Ovary (tissue), 3 donors: ENCODE results near the gene MAML2.

Source experiments
- CTCF ChIP-seq, 3 donors: fragments of 450-650 bp in 2 of 3; fragments of 200-600 bp in 1 of 3; IDR thresholded peaks; one replicate each; pipeline versions ENCODE4 v1.5.1 to v1.8.0; 2016 to 2022; ENCODE audit warnings: antibody characterized with exemption in 3 of 3, mild to moderate bottlenecking in 1 of 3
- EP300 ChIP-seq: sonication (generic); formaldehyde crosslinking; IDR thresholded peaks from one replicate; pipeline ENCODE4 v1.6.1; 2017; ENCODE audit warnings: antibody characterized with exemption
- donor health status: DM: no; HTN: no; CAD: no.

GRCh38 chr11:96180341-96180740, 162.7 kb downstream of the MAML2 start:
- TF ChIP-seq CTCF (IDR thresholded peaks at IDR 0.05): no peak
- no peak for TF ChIP-seq EP300
